Gastroesophageal sphincter (tissue), 4 donors: ENCODE measurements around the gene PCMT1. TPM values are rescaled to one million over a fixed set of nuclear protein-coding genes. Genes with fewer than 3 reads are reported as not detected.
A peak's percentile ranks its signal among the peaks of the same experiment; 100 is the strongest.

Experiments used
- ATAC-seq: fragments of 150-250 bp; one replicate; pipeline ENCODE4 v1.9.1; 2016; ENCODE audit warnings: mild to moderate bottlenecking, moderate library complexity
- H3K27ac ChIP-seq, 4 donors: fragments of 200-600 bp; sonication (generic) in 3 of 4; 1 replicate in 3 of 4; 2 replicates in 1 of 4; pipeline ENCODE4 v1.5.1; 2016 to 2019
- H3K27me3 ChIP-seq: fragments of 200-600 bp; sonication (generic); one replicate; pipeline ENCODE4 v1.5.1; 2019
- H3K36me3 ChIP-seq, 2 donors: fragments of 200-600 bp; sonication (generic); one replicate each; pipeline ENCODE4 v1.5.1; 2019; ENCODE audit warnings: control low read depth in 1 of 2
- H3K4me1 ChIP-seq, 3 donors: fragments of 200-600 bp; sonication (generic); 1 replicate in 2 of 3; 2 replicates in 1 of 3; pipeline ENCODE4 v1.5.1; 2016 to 2019; ENCODE audit warnings: control low read depth in 2 of 3
- H3K4me3 ChIP-seq, 2 donors: fragments of 200-600 bp; sonication (generic); one replicate each; pipeline ENCODE4 v1.5.1; 2019; ENCODE audit warnings: mild to moderate bottlenecking in 1 of 2, moderate library complexity in 1 of 2
- H3K9me3 ChIP-seq, 3 donors: fragments of 200-600 bp; sonication (generic); one replicate each; pipeline ENCODE4 v1.5.1; 2017 to 2019; ENCODE audit warnings: control low read depth in 2 of 3
- EP300 ChIP-seq: sonication (generic); formaldehyde crosslinking; IDR thresholded peaks from one replicate; pipeline ENCODE4 v1.6.1; 2017; ENCODE audit warnings: antibody characterized with exemption, mild to moderate bottlenecking
- POLR2A ChIP-seq, 2 donors: fragments of 450-650 bp; IDR thresholded peaks; one replicate each; pipeline ENCODE4 v1.6.1; 2017; ENCODE audit warnings: antibody characterized with exemption in 2 of 2, mild to moderate bottlenecking in 2 of 2, moderate library complexity in 1 of 2
- POLR2AphosphoS5 ChIP-seq: sonication (generic); formaldehyde crosslinking; IDR thresholded peaks from one replicate; pipeline ENCODE4 v1.6.1; 2017; ENCODE audit warnings: antibody characterized with exemption
- WGBS, 2 donors: methylation state at CpG; one replicate each; pipeline ENCODE4 v1.1.5; 2018; ENCODE audit warnings: low coverage in 1 of 2; 5-methylcytosine and 5-hydroxymethylcytosine counted together
- total RNA-seq, 4 donors: library from RNA; depleted of rRNA; stranded (reverse); fragments of >200 nt; gene quantifications; one replicate each; pipeline ENCODE4 v1.1.0, GENCODE V29; 2016
- TF ChIP-seq, protein P1 (sequence below), 4 experiments: fragments of 200-600 bp in 2 of 4; fragments of 450-650 bp in 2 of 4; sonication (generic) in 1 of 4; IDR thresholded peaks; one replicate each; pipeline ENCODE4 v1.5.1; 2017 to 2019; ENCODE audit warnings: antibody characterized with exemption in 4 of 4, mild to moderate bottlenecking in 2 of 4, moderate library complexity in 2 of 4

PCMT1 gene
- total RNA-seq, 4 donors from 2014 or later, result 105 to 140 (median 120) TPM

DNA sequence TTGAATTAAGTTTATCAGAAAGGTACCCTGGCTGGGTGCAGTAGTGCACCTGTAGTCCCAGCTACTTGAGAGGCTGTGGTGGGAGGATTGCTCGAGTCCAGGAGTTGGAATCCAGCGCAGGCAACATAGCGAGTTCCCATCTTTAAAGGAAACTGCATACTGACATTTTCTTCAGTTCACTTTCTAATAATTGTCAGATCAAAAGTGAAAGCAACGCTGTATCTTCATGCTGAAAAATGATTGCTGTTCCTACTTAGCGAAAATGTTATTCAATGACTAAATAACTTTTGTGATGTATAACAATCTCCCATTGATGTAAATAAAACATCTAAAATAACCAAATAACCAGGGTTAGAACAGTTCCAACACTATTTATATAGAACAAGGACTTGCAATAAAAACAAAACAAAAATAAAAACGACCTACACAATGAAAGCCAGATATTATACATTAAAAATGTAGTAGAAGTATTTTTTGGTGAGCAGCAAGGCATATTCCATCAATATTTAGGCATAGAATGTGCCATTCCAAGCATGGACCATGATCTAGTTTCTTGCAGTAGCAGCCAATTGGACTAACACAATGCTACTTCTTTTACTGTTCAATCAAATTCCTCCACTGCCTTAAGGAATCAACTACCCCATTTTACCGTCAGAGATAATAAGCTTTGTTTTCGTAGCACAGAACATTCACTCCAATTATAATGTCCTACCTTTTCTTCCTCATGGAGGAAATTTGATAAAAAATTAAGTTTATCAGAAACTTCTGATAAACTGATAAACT is 33.2 kb upstream of the PCMT1 start:
- Histone ChIP-seq H3K27ac (peak overlapping the region in 3 of 4 donors; percentile 95 to 100 (median 99)), H3K36me3 (no peaks in the 10 kb centered on the region), H3K27me3 (no peaks in the 10 kb centered on the region), H3K9me3 (no peaks in the 10 kb centered on the region), H3K4me1 (peaks cover 5 to 50% (median 7%) of the 10 kb centered on the region in 3 donors), H3K4me3 (peak overlapping the region; percentile 70 to 98)
- no peak for ATAC-seq
- TF ChIP-seq POLR2AphosphoS5, result no peak
- TF ChIP-seq, protein P1, sequence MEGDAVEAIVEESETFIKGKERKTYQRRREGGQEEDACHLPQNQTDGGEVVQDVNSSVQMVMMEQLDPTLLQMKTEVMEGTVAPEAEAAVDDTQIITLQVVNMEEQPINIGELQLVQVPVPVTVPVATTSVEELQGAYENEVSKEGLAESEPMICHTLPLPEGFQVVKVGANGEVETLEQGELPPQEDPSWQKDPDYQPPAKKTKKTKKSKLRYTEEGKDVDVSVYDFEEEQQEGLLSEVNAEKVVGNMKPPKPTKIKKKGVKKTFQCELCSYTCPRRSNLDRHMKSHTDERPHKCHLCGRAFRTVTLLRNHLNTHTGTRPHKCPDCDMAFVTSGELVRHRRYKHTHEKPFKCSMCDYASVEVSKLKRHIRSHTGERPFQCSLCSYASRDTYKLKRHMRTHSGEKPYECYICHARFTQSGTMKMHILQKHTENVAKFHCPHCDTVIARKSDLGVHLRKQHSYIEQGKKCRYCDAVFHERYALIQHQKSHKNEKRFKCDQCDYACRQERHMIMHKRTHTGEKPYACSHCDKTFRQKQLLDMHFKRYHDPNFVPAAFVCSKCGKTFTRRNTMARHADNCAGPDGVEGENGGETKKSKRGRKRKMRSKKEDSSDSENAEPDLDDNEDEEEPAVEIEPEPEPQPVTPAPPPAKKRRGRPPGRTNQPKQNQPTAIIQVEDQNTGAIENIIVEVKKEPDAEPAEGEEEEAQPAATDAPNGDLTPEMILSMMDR (IDR thresholded peaks at IDR 0.05), result no peak
- 10 to 15% methylated on average over 8 of the region's 8 CpGs for WGBS, 2 donors

DNA sequence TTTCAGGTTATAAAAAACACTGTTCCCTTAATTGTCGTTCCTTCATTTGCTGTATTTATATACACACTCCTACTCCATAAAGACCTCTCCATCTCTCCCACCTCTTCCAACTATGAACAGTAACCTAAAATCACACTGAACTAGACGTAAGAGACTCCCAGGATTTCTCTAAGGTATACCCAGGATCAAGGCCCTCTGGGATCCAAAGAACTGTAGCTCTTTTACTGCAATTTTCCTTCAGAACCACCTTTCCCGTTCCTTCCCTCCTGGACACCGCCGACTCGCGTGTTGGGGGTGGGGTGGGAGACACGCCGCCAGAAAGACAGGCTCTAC is 32.3 kb upstream of the PCMT1 start:
- Histone ChIP-seq H3K9me3 (no peaks in the 10 kb centered on the region), H3K4me3 (peak overlapping the region; percentile 70 to 98), H3K36me3 (no peaks in the 10 kb centered on the region), H3K4me1 (peaks cover 5 to 50% (median 7%) of the 10 kb centered on the region in 3 donors), H3K27me3 (no peaks in the 10 kb centered on the region), H3K27ac (peak overlapping the region; percentile 95 to 100 (median 98))
- WGBS, 2 donors, result 0% methylated on average over 2 of the region's 9 CpGs
- no peak for TF ChIP-seq POLR2AphosphoS5
- TF ChIP-seq, protein P1 (IDR thresholded peaks at IDR 0.05), result no peak
- TF ChIP-seq EP300, result no peak
- no peak for TF ChIP-seq POLR2A (IDR thresholded peaks at IDR 0.05)
- no peak for ATAC-seq

DNA sequence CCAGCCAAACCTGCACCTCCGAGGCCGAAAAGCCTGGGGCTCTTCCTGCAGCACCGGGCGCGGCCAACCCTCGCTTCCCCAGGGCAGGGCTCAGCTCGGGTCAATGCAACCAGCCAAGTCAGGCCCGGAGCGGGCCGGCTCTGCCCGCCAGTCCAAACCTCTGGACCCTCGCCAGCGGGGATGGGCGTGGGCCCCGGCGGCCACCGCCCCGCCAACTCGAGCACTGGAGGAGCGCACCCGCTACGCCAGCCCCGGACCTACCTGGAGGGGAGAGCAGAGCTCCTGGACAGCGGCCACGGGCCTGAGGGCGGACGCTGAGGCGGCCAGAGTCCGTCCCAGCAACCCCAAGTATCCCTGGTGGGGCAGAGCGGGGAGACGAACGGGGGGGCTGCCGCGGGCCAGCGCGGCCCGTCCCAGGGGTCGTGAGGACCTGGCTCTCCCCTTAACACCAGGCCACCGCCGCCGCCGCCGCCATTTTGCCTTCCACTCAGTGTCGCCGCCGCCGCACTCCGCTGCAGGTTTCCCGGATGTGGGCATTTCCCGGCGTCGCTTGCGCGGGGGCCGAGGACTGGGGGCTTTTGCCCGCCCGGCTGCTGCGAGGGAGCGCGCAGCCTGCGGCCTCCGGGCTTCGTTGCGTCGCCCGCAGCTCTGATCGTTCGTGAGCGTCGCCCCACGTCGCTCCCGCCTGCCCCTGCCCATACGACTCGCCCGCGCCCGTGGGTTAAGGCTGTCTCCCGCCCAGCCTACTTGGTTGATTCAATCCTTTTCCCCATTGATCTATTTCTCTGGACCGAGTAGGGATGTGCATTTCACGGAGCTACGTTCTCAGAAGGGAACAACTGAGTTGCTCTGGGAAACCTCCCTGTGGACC is 31.7 kb upstream of the PCMT1 start, which contains the start of gene LATS1:
Gene LATS1, minus strand, starts transcription at position 514 of the 871 bp plus-strand sequence. CDS start 15,975 bp downstream, outside the sequence.
- Histone ChIP-seq H3K36me3 (peaks cover 0 to 3% of the 10 kb centered on the region in 2 donors), H3K4me1 (peaks cover 5 to 49% (median 7%) of the 10 kb centered on the region in 3 donors), H3K9me3 (no peaks in the 10 kb centered on the region), H3K27ac (peak within 1 kb of the TSS; percentile 95 to 100 (median 98)), H3K4me3 (peak within 1 kb of the TSS; percentile 70 to 98), H3K27me3 (no peaks in the 10 kb centered on the region)
- peak; percentile 95 for ATAC-seq
- TF ChIP-seq POLR2AphosphoS5, result peak; percentile 77
- peak; percentile 89 to 94 for TF ChIP-seq POLR2A (IDR thresholded peaks at IDR 0.05)
- TF ChIP-seq, protein P1 (IDR thresholded peaks at IDR 0.05), result peak in 2 of 4 experiments; percentile 2 to 37
- no peak for TF ChIP-seq EP300
- 0% methylated on average over 3 of the region's 82 CpGs for WGBS, 2 donors

DNA sequence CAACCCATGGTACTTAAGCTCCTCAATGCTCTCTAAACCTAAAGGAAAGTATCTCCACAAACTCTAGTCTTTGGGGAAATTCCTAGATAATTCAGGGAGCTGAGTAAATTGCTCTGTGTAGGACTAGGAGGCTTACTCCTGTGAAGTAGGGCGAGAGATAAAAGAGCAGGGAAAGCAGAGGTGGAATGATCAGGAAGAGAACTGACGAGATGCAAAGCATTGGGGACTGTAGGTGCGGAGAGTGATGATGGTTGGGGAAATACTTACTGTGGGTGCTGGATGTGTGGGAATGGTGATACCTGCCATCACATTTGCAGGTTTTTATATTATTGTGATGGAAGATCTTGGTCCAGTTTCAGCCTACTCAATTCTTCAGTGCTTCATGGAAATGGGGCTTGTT is 30.0 kb upstream of the PCMT1 start:
- Histone ChIP-seq H3K27me3 (no peaks in the 10 kb centered on the region), H3K27ac (no peak overlapping the region), H3K4me3 (no peak overlapping the region), H3K36me3 (peaks cover 0 to 10% of the 10 kb centered on the region in 2 donors), H3K9me3 (no peaks in the 10 kb centered on the region), H3K4me1 (peaks cover 5 to 38% (median 7%) of the 10 kb centered on the region in 3 donors)
- TF ChIP-seq, protein P1 (IDR thresholded peaks at IDR 0.05), result no peak
- TF ChIP-seq POLR2A (IDR thresholded peaks at IDR 0.05) (no peak), EP300 (no peak), POLR2AphosphoS5 (no peak)
- no peak for ATAC-seq
- 89 to 100% methylated on average over 3 of the region's 3 CpGs for WGBS, 2 donors
